Measurements from ENCODE around the gene PABPN1L. TPM values are rescaled to one million over a fixed set of nuclear protein-coding genes. Genes with fewer than 3 reads are reported as not detected.

PABPN1L gene
- total and polyA plus RNA-seq, 2 of the 8 experiments (the other 6 are each of a cell fraction or from before 2014, with no cell fraction given): not detected

DNA sequence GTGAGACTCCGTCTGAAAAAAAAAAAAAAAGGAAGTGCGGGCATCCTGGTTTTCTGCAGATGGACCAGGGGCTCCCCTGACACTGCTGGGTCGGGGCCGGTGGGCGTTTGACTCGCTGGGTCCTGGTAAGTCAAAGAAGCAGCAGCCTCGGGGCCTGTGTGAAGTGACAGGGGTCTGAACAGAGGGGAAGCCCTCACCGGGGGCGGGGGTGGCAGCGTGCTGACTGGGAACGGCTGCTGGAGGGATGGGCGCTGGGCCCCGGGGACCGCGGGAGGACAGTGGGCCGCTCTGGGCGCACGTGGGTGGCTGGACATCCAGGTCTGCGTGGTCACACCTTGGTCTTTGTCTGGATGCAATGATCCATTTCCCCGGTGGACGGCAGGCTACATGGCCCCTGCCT, 17.9 kb downstream of the PABPN1L start:
- Histone ChIP-seq H2AK5ac (ENCODE audit: low read depth, low read length) (no peak overlapping the region), H3K4ac (replicated peaks; ENCODE audit: insufficient read length, low read depth, low read length) (no peak overlapping the region), H2BK20ac (ENCODE audit: low read length) (no peak overlapping the region), H3K14ac (ENCODE audit: insufficient read length) (no peak overlapping the region), H3K9ac (replicated peaks in 1 of 4; ENCODE audit: extremely low read depth in 1 of 4, low read depth in 3 of 4, low read length in 3 of 4) (no peak overlapping the region), H3K79me2 (ENCODE audit: control insufficient read depth in 1 of 2, insufficient read depth in 2 of 2, low read length in 2 of 2) (no peaks in the 10 kb centered on the region), H3K56ac (replicated peaks; ENCODE audit: insufficient read length, low read depth, low read length) (no peak overlapping the region), H3K36me3 (ENCODE audit: control insufficient read depth in 2 of 4, insufficient read depth in 4 of 4, low read length in 3 of 4) (peaks cover 0 to 2% (median 0%) of the 10 kb centered on the region in 4 experiments; a peak in 1 of 8 replicates), H3K4me1 (replicated peaks in 1 of 4; ENCODE audit: control insufficient read depth in 3 of 4, insufficient read depth in 4 of 4, low read length in 3 of 4) (no peaks in the 10 kb centered on the region), H4K91ac (replicated peaks; ENCODE audit: insufficient read length, low read length) (no peak overlapping the region), H3K79me1 (ENCODE audit: low read depth, low read length) (no peaks in the 10 kb centered on the region; the same call in 1 of the 2 replicates), H2BK120ac (replicated peaks; ENCODE audit: low read depth, low read length) (no peak overlapping the region), H3K27me3 (replicated peaks in 1 of 4; ENCODE audit: control insufficient read depth in 3 of 4, extremely low read depth in 1 of 4, insufficient read depth in 3 of 4, low read length in 3 of 4) (no peaks in the 10 kb centered on the region), H4K20me1 (replicated peaks in 1 of 2; ENCODE audit: control insufficient read depth in 1 of 2, insufficient read depth in 2 of 2, low read length in 2 of 2) (peaks cover 0 to 5% of the 10 kb centered on the region in 2 experiments), H3K27ac (ENCODE audit: low read depth, low read length) (no peak overlapping the region), H3K4me2 (ENCODE audit: insufficient read depth in 1 of 2, low read depth in 2 of 2, low read length in 2 of 2) (no peak overlapping the region), H4K8ac (ENCODE audit: extremely low read depth, insufficient read depth, low read length) (no peak overlapping the region), H2BK5ac (ENCODE audit: low read depth, low read length) (no peak overlapping the region), H3K23ac (ENCODE audit: insufficient read length) (no peak overlapping the region), H3K18ac (ENCODE audit: extremely low read depth, low read length) (no peak overlapping the region), H3K4me3 (ENCODE audit: extremely low read depth in 1 of 4, insufficient read depth in 2 of 4, low read depth in 3 of 4, low read length in 4 of 4) (no peak overlapping the region), H2BK15ac (ENCODE audit: low read length) (no peak overlapping the region), H4K5ac (ENCODE audit: insufficient read length, low read depth, low read length) (no peak overlapping the region), H3K9me3 (ENCODE audit: insufficient read depth in 2 of 2, low read depth in 1 of 2, low read length in 1 of 2) (peaks cover 0 to 5% of the 10 kb centered on the region in 2 experiments; a peak in 1 of 4 replicates), H3K23me2 (ENCODE audit: low read depth, low read length) (no peaks in the 10 kb centered on the region), H2BK12ac (ENCODE audit: low read depth, low read length) (no peak overlapping the region), H2AFZ (ENCODE audit: low read length) (no peak overlapping the region)
- POLR2A ChIA-PET (ENCODE audit: partially characterized antibody): interaction anchor here (1.4 kb wide), 1 partner anchor 17 kb away, joined by 4 read pairs; no protein-coding TSS in a partner anchor
- DNase-seq (ENCODE audit: low read depth in 1 of 2, low spot score in 2 of 2): no peak
- FAIRE-seq: no peak
- CTCF ChIA-PET (ENCODE audit: partially characterized antibody): interaction anchor here (1.1 to 1.6 kb wide), 2 partner anchors 9 to 151 kb away, joined by 3 to 5 read pairs; no protein-coding TSS in a partner anchor
- WGBS, 2 experiments (ENCODE audit: extremely low coverage in 1 of 2, insufficient coverage in 1 of 2, insufficient read length in 1 of 2, insufficient replicate concordance in 2 of 2, low coverage in 1 of 2, low lambda C conversion rate in 2 of 2, missing lambda C conversion rate in 1 of 2): 93% methylated on average over 10 of the region's 21 CpGs; no CpG with 5 or more reads in 1 of the 2 experiments
- TF ChIP-seq POLR2A (IDR thresholded peaks at IDR 0.05; ENCODE audit: control extremely low read depth in 1 of 2, low read depth in 2 of 2, low read length in 2 of 2) (no peak), POLR2AphosphoS5 (IDR thresholded peaks at IDR 0.05; ENCODE audit: low read depth, low read length) (no peak), SP1 (IDR thresholded peaks at IDR 0.05; ENCODE audit: low read depth, low read length) (no peak), EP300 (IDR thresholded peaks at IDR 0.05; ENCODE audit: borderline replicate concordance in 1 of 2, low read depth in 2 of 2, low read length in 2 of 2) (no peak), ZNF274 (IDR thresholded peaks at IDR 0.05; ENCODE audit: borderline replicate concordance, extremely low read depth, low read length) (no peak), KDM4A (IDR thresholded peaks at IDR 0.05; ENCODE audit: low read depth, low read length, severe bottlenecking) (no peak), SRF (IDR thresholded peaks at IDR 0.05; ENCODE audit: low read depth, low read length) (no peak), CHD1 (IDR thresholded peaks at IDR 0.05; ENCODE audit: low read depth, low read length) (no peak), NRF1 (IDR thresholded peaks at IDR 0.05; ENCODE audit: low read depth, low read length) (no peak), RAD21 (IDR thresholded peaks at IDR 0.05 in 1 of 2, conservative IDR thresholded peaks at IDR 0.05 in 1 of 2; ENCODE audit: low read depth in 2 of 2, low read length in 2 of 2) (no peak)
- TF ChIP-seq, protein P1, sequence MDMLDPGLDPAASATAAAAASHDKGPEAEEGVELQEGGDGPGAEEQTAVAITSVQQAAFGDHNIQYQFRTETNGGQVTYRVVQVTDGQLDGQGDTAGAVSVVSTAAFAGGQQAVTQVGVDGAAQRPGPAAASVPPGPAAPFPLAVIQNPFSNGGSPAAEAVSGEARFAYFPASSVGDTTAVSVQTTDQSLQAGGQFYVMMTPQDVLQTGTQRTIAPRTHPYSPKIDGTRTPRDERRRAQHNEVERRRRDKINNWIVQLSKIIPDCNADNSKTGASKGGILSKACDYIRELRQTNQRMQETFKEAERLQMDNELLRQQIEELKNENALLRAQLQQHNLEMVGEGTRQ (IDR thresholded peaks at IDR 0.05; ENCODE audit: low read length): no peak
- TF ChIP-seq, protein P2, sequence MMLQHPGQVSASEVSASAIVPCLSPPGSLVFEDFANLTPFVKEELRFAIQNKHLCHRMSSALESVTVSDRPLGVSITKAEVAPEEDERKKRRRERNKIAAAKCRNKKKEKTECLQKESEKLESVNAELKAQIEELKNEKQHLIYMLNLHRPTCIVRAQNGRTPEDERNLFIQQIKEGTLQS (IDR thresholded peaks at IDR 0.05; ENCODE audit: insufficient read depth, low read depth, low read length): no peak

Measured in H1 (cell line).